Common myeloid progenitor, CD34-positive (primary cell): ENCODE results near the gene PIK3R2.
"Not testable (repeated sequence)": the region's sequence is repeated elsewhere in the genome, so short reads cannot be mapped to it uniquely, and the experiment has no call there.

ENCODE experiments used
- CTCF ChIA-PET: fragments of 350-600 bp; sonication (Branson Sonifier 250); formaldehyde crosslinking; loops from one replicate; lab custom pipeline; 2021; ENCODE audit warnings: antibody characterized with exemption; lab: Charles Lee
- POLR2A ChIA-PET: fragments of 350-600 bp; sonication (Branson Sonifier 250); formaldehyde crosslinking; loops from one replicate; lab custom pipeline; 2021; ENCODE audit warnings: antibody characterized with exemption; lab: Charles Lee
- DNase-seq, 3 donors: peaks; one replicate each; pipeline versions ENCODE4 v3.0.0 to v3.0.0-alpha.2; 2013
- H3K27ac ChIP-seq, 2 experiments: 1 replicate in 1 of 2; 2 replicates in 1 of 2; pipeline ENCODE4 v1.7.0; 2013; ENCODE audit warnings: inconsistent platforms in 2 of 2, low read length in 2 of 2, mild to moderate bottlenecking in 2 of 2, low read depth in 1 of 2, moderate library complexity in 1 of 2; ENCODE audit not compliant: severe bottlenecking in 2 of 2, insufficient read depth in 1 of 2, poor library complexity in 1 of 2
- H3K27me3 ChIP-seq, 5 experiments: replicated peaks in 2 of 5; 1 replicate in 3 of 5; 2 replicates in 2 of 5; pipeline versions ENCODE4 v1.6.1 to v1.7.0; 2013; ENCODE audit warnings: low read length in 4 of 5, mild to moderate bottlenecking in 2 of 5, moderate library complexity in 2 of 5, inconsistent platforms in 1 of 5; ENCODE audit not compliant: insufficient read depth in 5 of 5, control insufficient read depth in 4 of 5
- H3K36me3 ChIP-seq, 4 experiments: 1 replicate in 2 of 4; 2 replicates in 2 of 4; pipeline versions ENCODE4 v1.6.1 to v1.7.0; 2013; ENCODE audit warnings: low read length in 3 of 4, control low read depth in 1 of 4, mild to moderate bottlenecking in 1 of 4; ENCODE audit not compliant: control insufficient read depth in 4 of 4, insufficient read depth in 4 of 4
- H3K4me1 ChIP-seq, 4 experiments: 1 replicate in 3 of 4; 2 replicates in 1 of 4; pipeline versions ENCODE4 v1.6.1 to v1.7.1; 2013; ENCODE audit warnings: low read length in 3 of 4, mild to moderate bottlenecking in 3 of 4, control low read depth in 1 of 4, inconsistent platforms in 1 of 4, moderate library complexity in 1 of 4; ENCODE audit not compliant: control insufficient read depth in 4 of 4, insufficient read depth in 4 of 4; ENCODE audit errors: control extremely low read depth in 1 of 4
- H3K4me3 ChIP-seq, 7 experiments: 1 replicate in 4 of 7; 2 replicates in 3 of 7; pipeline versions ENCODE4 v1.5.1 to v1.7.0; 2013; ENCODE audit warnings: mild to moderate bottlenecking in 7 of 7, low read length in 6 of 7, moderate library complexity in 6 of 7, inconsistent platforms in 2 of 7, low read depth in 2 of 7, control low read depth in 1 of 7; ENCODE audit not compliant: insufficient read depth in 4 of 7, control insufficient read depth in 1 of 7; ENCODE audit errors: extremely low read depth in 1 of 7
- H3K9me3 ChIP-seq, 5 experiments: 1 replicate in 4 of 5; 2 replicates in 1 of 5; pipeline versions ENCODE4 v1.6.1 to v1.7.1; 2013; ENCODE audit warnings: low read length in 4 of 5, mild to moderate bottlenecking in 2 of 5, inconsistent platforms in 1 of 5, low read depth in 1 of 5, moderate library complexity in 1 of 5; ENCODE audit not compliant: control insufficient read depth in 4 of 5, insufficient read depth in 2 of 5; ENCODE audit errors: control extremely low read depth in 1 of 5
- WGBS: methylation state at CpG from one replicate; pipeline ENCODE4 v1.1.5; 2013; ENCODE audit not compliant: insufficient coverage; 5-methylcytosine and 5-hydroxymethylcytosine counted together

Gene PIK3R2

DNA sequence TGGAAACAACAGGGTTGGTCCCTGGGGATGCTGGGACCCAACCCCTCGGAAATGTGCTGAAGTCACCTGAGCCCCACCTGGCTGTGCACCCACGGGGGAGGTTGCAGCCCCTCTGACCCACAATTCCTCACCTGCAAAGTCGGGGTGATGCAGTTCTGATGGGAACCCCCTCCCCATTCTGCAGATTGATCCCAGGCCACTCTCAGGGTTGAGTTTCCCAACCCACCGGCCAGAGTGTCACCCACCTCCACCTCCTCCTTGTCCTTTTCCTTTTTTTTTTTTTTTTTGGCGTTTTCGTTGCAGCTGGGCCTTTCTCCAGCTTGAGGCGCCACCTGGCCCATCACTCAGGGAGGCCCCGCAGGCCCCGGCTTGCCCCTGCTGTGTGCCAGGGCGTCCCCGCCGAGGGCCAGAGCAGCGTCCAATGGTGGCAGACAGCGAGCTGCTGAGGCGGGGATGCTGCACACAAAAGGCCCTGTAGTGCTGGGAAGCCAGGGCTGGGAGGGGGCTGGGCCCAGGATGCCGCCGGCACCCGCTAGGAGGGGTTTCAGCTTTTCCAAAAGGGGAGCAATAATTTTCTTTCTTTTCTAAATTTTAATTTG is 4.6 kb downstream of the PIK3R2 start:
- H3K9me3 ChIP-seq = no peaks in the 10 kb centered on the region
- peaks cover 0 to 44% (median 16%) of the 10 kb centered on the region in 4 experiments for H3K36me3 ChIP-seq
- ChIA-PET POLR2A (interaction anchor here (0.6 kb wide), 1 partner anchor 36 kb away, joined by 3 read pairs; no protein-coding TSS in a partner anchor), CTCF (interaction anchor here (1.0 to 1.4 kb wide), 4 partner anchors 13 to 150 kb away, joined by 3 to 4 read pairs (median 4); no protein-coding TSS in a partner anchor)
- peak overlapping the region in 1 of 2 experiments; percentile 71 for H3K27ac ChIP-seq
- 32% methylated on average over 13 of the region's 18 CpGs for WGBS
- H3K27me3 ChIP-seq = no peaks in the 10 kb centered on the region
- H3K4me1 ChIP-seq = peaks cover 0 to 57% (median 41%) of the 10 kb centered on the region in 4 experiments
- peak in 2 of 3 donors; percentile 42 to 59 for DNase-seq
- H3K4me3 ChIP-seq = peak overlapping the region in 2 of 7 experiments; percentile 19 to 38

- no peaks in the 10 kb centered on the region for H3K27me3 ChIP-seq
- no CpG with 5 or more reads among the region's 4 CpGs for WGBS
- CTCF ChIA-PET = interaction anchor here (1.2 to 1.4 kb wide), 3 partner anchors 41 to 151 kb away, joined by 3 to 4 read pairs (median 4); no protein-coding TSS in a partner anchor
Observed at GRCh38 chr19:18158467-18158866, 5.5 kb downstream of the PIK3R2 start.

GRCh38 chr19:18159059-18159616 is 6.2 kb downstream of the PIK3R2 start:
- CTCF ChIA-PET = interaction anchor here (0.7 to 2.9 kb wide), 6 partner anchors 8 to 152 kb away, joined by 3 to 17 read pairs (median 4); no protein-coding TSS in a partner anchor
- H3K27me3 ChIP-seq, H3K27ac ChIP-seq, H3K9me3 ChIP-seq, H3K4me3 ChIP-seq, DNase-seq, POLR2A ChIA-PET: not testable (repeated sequence)
- Histone ChIP-seq H3K4me1 (peaks cover 0 to 49% (median 33%) of the 10 kb centered on the region in 4 experiments), H3K36me3 (peaks cover 0 to 56% (median 27%) of the 10 kb centered on the region in 4 experiments)
- WGBS = 92% methylated on average over 1 of the region's 6 CpGs

More at GRCh38 chr19:18158467-18158866, 5.5 kb downstream of the PIK3R2 start:
- Histone ChIP-seq H3K9me3 (no peaks in the 10 kb centered on the region), H3K27ac (no peak overlapping the region), H3K4me1 (peaks cover 0 to 54% (median 39%) of the 10 kb centered on the region in 4 experiments), H3K36me3 (peaks cover 0 to 53% (median 24%) of the 10 kb centered on the region in 4 experiments), H3K4me3 (no peak overlapping the region)
- POLR2A ChIA-PET = no interaction called here
- DNase-seq = no peak

DNA sequence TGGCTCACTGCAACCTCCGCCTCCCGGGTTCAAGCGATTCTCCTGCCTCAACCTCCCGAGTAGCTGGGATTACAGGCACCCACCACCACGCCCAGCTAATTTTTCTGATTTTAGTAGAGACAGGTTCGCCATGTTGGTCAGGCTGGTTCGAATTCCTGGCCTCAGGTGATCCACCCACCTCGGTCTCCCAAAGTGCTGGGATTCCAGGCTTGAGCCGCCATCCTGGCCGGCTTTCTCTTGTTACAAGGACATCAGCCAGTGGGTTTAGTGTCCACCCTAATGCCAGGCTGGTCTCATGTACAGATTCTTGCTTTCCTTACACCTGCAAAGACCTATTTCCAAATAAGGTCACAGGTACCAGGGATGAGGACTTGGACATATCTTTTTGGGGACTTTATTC is 6.8 kb downstream of the PIK3R2 start:
- no peak for DNase-seq
- Histone ChIP-seq H3K4me1 (peaks cover 0 to 44% (median 28%) of the 10 kb centered on the region in 4 experiments), H3K9me3 (no peaks in the 10 kb centered on the region), H3K27me3 (no peaks in the 10 kb centered on the region), H3K4me3 (no peak overlapping the region), H3K36me3 (peaks cover 0 to 60% (median 29%) of the 10 kb centered on the region in 4 experiments), H3K27ac (no peak overlapping the region)
- 98% methylated on average over 7 of the region's 10 CpGs for WGBS
- ChIA-PET POLR2A (no interaction called here), CTCF (interaction anchor here (1.3 to 2.9 kb wide), 4 partner anchors 8 to 213 kb away, joined by 3 to 18 read pairs (median 14); partner anchors contain the start of gene IFI30)

GRCh38 chr19:18160493-18160970 is 7.6 kb downstream of the PIK3R2 start:
- no peaks in the 10 kb centered on the region for H3K9me3 ChIP-seq
- H3K4me3 ChIP-seq = peak overlapping the region in 3 of 7 experiments; percentile 5 to 57 (median 51)
- CTCF ChIA-PET = interaction anchor here (0.8 to 2.9 kb wide), 9 partner anchors 9 to 214 kb away, joined by 3 to 18 read pairs (median 5); partner anchors contain the start of gene IFI30
- H3K27me3 ChIP-seq = no peaks in the 10 kb centered on the region
- H3K4me1 ChIP-seq = peaks cover 0 to 40% (median 28%) of the 10 kb centered on the region in 4 experiments
- POLR2A ChIA-PET = interaction anchor here (0.5 kb wide), 1 partner anchor 136 kb away, joined by 3 read pairs; no protein-coding TSS in a partner anchor
- WGBS = 80% methylated on average over 13 of the region's 13 CpGs
- DNase-seq = no peak
- H3K36me3 ChIP-seq = peaks cover 0 to 59% (median 29%) of the 10 kb centered on the region in 4 experiments
- peak overlapping the region in 1 of 2 experiments; percentile 61 for H3K27ac ChIP-seq

GRCh38 chr19:18160971-18161635 is 8.1 kb downstream of the PIK3R2 start:
- peak overlapping the region in 5 of 7 experiments; percentile 11 to 57 (median 31) for H3K4me3 ChIP-seq
- H3K27me3 ChIP-seq = no peaks in the 10 kb centered on the region
- no peaks in the 10 kb centered on the region for H3K9me3 ChIP-seq
- peaks cover 0 to 59% (median 31%) of the 10 kb centered on the region in 4 experiments for H3K36me3 ChIP-seq
- H3K4me1 ChIP-seq = peaks cover 0 to 34% (median 25%) of the 10 kb centered on the region in 4 experiments
- peak overlapping the region in 1 of 2 experiments; percentile 61 for H3K27ac ChIP-seq
- POLR2A ChIA-PET = interaction anchor here (0.5 kb wide), 1 partner anchor 137 kb away, joined by 3 read pairs; no protein-coding TSS in a partner anchor
- peak; percentile 65 to 71 (median 70) for DNase-seq
- 12% methylated on average over 24 of the region's 66 CpGs for WGBS
- CTCF ChIA-PET = interaction anchor here (0.8 to 2.9 kb wide), 9 partner anchors 10 to 214 kb away, joined by 3 to 18 read pairs (median 5); partner anchors contain the start of gene IFI30
